HepG2 (cell line): ENCODE results near the gene CA7. TPM values are rescaled to one million over a fixed set of nuclear protein-coding genes. Genes with fewer than 3 reads are reported as not detected.
A peak's percentile ranks its signal among the peaks of the same experiment; 100 is the strongest.

ENCODE experiments used
- CBX2 ChIP-seq, 2 experiments: fragments of 200-600 bp in 1 of 2; sonication (generic); formaldehyde crosslinking in 1 of 2; IDR thresholded peaks; 2 replicates each; pipeline versions ENCODE4 v1.7.0 to v1.8.1; 2018 to 2022; ENCODE audit warnings: low read depth in 2 of 2, low read length in 1 of 2, mild to moderate bottlenecking in 1 of 2, missing genetic modification reagents in 1 of 2
- DRAP1 ChIP-seq: IDR thresholded peaks from 2 replicates; pipeline ENCODE4 v1.6.1; 2016; ENCODE audit warnings: missing genetic modification reagents, missing compliant biosample characterization
- MBD4 ChIP-seq: IDR thresholded peaks from 2 replicates; pipeline ENCODE4 v1.6.1; 2012; ENCODE audit warnings: low read length, inconsistent platforms, borderline replicate concordance
- NR3C1 ChIP-seq: sonication (generic); formaldehyde crosslinking; IDR thresholded peaks from 2 replicates; pipeline ENCODE4 v1.4.0; 2020; ENCODE audit warnings: missing genetic modification reagents
- TBX3 ChIP-seq: fragments of 450-650 bp; IDR thresholded peaks from 2 replicates; pipeline ENCODE4 v1.6.1; 2017; ENCODE audit warnings: antibody characterized with exemption, mild to moderate bottlenecking, inconsistent platforms, borderline replicate concordance
- ZKSCAN5 ChIP-seq: sonication (generic); formaldehyde crosslinking; IDR thresholded peaks from 2 replicates; pipeline ENCODE4 v1.5.1; 2020; ENCODE audit warnings: mild to moderate bottlenecking, missing genetic modification reagents
- ZNF510 ChIP-seq: sonication (generic); formaldehyde crosslinking; IDR thresholded peaks from 2 replicates; pipeline ENCODE4 v1.4.0; 2020; ENCODE audit warnings: low read depth, mild to moderate bottlenecking, missing genetic modification reagents
- polyA plus RNA-seq, 8 experiments: library from polyadenylated mRNA; depleted of rRNA in 3 of 8; stranded (reverse) in 7 of 8; unstranded in 1 of 8; fragments of >200 nt; fragmentation: Illumina TruSeq in 4 of 8; extraction: Trizol in 4 of 8; gene quantifications; 2 replicates each; pipeline versions ENCODE4 v1.2.1 to v1.2.3, GENCODE V29; 2011 to 2016; ENCODE audit warnings: low read depth in 4 of 8, missing spikeins in 1 of 8, mixed read lengths in 1 of 8; ENCODE audit not compliant: insufficient read depth in 1 of 8
- total RNA-seq, 5 experiments: library from RNA; depleted of rRNA; stranded (reverse); fragments of >200 nt; fragmentation: Illumina TruSeq; extraction: Trizol; gene quantifications; 2 replicates each; pipeline ENCODE4 v1.2.3, GENCODE V29; 2016; ENCODE audit warnings: low read depth in 1 of 5
- TF ChIP-seq, protein P1 (sequence below): sonication (generic); formaldehyde crosslinking; IDR thresholded peaks from 2 replicates; pipeline ENCODE4 v1.5.1; 2020; ENCODE audit warnings: mild to moderate bottlenecking, missing genetic modification reagents, moderate library complexity
- TF ChIP-seq, protein P2 (sequence below): sonication (generic); formaldehyde crosslinking; IDR thresholded peaks from 2 replicates; pipeline ENCODE4 v1.5.0; 2020; ENCODE audit warnings: missing genetic modification reagents
- TF ChIP-seq, protein P3 (sequence below): IDR thresholded peaks from 2 replicates; pipeline ENCODE4 v1.6.1; 2016; ENCODE audit warnings: control low read depth

CA7 gene
- total and polyA plus RNA-seq, 2 of the 13 experiments (the other 11 are each of a cell fraction or from before 2014, with no cell fraction given), result not detected

DNA sequence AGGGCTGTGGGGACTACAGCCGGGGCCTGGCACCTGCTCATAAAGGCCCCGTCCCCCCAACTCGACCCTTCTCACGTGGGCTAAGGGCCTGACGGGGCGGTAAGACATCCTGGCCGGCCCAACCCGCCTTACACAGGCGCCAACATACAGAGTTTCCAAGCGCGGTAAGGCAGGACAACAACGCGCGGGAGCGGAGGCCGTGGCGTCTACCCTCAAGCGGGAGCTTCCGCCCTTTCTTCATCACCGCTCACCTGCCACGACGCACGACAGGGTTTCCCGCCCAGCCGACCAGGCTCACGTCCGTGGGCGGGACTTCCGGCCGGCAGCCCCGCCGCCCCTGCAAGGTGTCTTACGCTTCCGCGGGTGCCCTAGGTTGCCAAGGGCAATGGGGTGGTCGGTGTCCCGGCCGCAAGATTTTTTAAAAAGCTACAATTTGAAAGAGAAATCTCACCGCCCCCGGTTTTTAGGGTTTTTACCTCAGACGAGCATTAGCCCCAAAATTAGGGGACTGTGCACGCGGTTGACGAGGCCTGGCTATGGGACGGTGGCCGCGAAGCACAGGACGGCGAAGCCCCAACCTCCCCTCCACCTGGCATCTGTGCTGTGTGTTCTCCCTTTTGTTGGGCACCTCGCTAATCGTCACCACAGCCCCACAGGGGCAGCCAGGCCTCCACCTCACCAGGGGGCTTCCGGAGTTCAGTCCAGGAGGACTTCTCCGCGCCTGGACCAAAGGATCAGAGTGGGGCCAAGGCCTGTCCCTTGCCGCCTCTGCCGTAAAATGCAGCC lies 42.7 kb upstream of the CA7 start, which contains the start of gene TERB1 (continued):
- TF ChIP-seq NR3C1 (CRISPR knock-in tag) (no peak), DRAP1 (CRISPR knock-in tag) (no peak), ZNF510 (CRISPR knock-in tag) (no peak), CBX2 (IDR thresholded peaks at IDR 0.05; ENCODE audit: low read depth, low read length) (no peak), CBX2 (CRISPR knock-in tag; IDR thresholded peaks at IDR 0.05; ENCODE audit: low read depth) (no peak), MBD4 (no peak), TBX3 (no peak), ZKSCAN5 (no peak)
- TF ChIP-seq, protein P1, sequence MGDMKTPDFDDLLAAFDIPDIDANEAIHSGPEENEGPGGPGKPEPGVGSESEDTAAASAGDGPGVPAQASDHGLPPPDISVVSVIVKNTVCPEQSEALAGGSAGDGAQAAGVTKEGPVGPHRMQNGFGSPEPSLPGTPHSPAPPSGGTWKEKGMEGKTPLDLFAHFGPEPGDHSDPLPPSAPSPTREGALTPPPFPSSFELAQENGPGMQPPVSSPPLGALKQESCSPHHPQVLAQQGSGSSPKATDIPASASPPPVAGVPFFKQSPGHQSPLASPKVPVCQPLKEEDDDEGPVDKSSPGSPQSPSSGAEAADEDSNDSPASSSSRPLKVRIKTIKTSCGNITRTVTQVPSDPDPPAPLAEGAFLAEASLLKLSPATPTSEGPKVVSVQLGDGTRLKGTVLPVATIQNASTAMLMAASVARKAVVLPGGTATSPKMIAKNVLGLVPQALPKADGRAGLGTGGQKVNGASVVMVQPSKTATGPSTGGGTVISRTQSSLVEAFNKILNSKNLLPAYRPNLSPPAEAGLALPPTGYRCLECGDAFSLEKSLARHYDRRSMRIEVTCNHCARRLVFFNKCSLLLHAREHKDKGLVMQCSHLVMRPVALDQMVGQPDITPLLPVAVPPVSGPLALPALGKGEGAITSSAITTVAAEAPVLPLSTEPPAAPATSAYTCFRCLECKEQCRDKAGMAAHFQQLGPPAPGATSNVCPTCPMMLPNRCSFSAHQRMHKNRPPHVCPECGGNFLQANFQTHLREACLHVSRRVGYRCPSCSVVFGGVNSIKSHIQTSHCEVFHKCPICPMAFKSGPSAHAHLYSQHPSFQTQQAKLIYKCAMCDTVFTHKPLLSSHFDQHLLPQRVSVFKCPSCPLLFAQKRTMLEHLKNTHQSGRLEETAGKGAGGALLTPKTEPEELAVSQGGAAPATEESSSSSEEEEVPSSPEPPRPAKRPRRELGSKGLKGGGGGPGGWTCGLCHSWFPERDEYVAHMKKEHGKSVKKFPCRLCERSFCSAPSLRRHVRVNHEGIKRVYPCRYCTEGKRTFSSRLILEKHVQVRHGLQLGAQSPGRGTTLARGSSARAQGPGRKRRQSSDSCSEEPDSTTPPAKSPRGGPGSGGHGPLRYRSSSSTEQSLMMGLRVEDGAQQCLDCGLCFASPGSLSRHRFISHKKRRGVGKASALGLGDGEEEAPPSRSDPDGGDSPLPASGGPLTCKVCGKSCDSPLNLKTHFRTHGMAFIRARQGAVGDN (CRISPR knock-in tag), result 0 out of 2 replicates have a peak, but pooled peaks have one; percentile 7
- TF ChIP-seq, protein P2, sequence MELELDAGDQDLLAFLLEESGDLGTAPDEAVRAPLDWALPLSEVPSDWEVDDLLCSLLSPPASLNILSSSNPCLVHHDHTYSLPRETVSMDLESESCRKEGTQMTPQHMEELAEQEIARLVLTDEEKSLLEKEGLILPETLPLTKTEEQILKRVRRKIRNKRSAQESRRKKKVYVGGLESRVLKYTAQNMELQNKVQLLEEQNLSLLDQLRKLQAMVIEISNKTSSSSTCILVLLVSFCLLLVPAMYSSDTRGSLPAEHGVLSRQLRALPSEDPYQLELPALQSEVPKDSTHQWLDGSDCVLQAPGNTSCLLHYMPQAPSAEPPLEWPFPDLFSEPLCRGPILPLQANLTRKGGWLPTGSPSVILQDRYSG (CRISPR knock-in tag), result no peak
- TF ChIP-seq, protein P3, sequence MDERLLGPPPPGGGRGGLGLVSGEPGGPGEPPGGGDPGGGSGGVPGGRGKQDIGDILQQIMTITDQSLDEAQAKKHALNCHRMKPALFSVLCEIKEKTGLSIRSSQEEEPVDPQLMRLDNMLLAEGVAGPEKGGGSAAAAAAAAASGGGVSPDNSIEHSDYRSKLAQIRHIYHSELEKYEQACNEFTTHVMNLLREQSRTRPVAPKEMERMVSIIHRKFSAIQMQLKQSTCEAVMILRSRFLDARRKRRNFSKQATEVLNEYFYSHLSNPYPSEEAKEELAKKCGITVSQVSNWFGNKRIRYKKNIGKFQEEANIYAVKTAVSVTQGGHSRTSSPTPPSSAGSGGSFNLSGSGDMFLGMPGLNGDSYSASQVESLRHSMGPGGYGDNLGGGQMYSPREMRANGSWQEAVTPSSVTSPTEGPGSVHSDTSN (CRISPR knock-in tag), result no peak
